GM12891 (cell line): Measurements from ENCODE around the gene ALOXE3.

ENCODE experiments used
- PAX5 ChIP-seq: IDR thresholded peaks from 2 replicates; pipeline ENCODE4 v1.6.1; 2011; ENCODE audit warnings: low read length, moderate library complexity, mild to moderate bottlenecking; ENCODE audit not compliant: insufficient read depth, severe bottlenecking
- POLR2A ChIP-seq: IDR thresholded peaks from 2 replicates; pipeline ENCODE4 v1.6.1; 2011; ENCODE audit warnings: low read depth, low read length, control low read depth
- POLR2AphosphoS5 ChIP-seq: IDR thresholded peaks from 2 replicates; pipeline ENCODE4 v1.6.1; 2011; ENCODE audit warnings: low read depth, low read length, control low read depth
- POU2F2 ChIP-seq: IDR thresholded peaks from 2 replicates; pipeline ENCODE4 v1.6.1; 2011; ENCODE audit warnings: low read depth, mild to moderate bottlenecking, control low read depth, low read length, moderate library complexity
- SPI1 ChIP-seq: IDR thresholded peaks from 2 replicates; pipeline ENCODE4 v1.6.1; 2011; ENCODE audit warnings: low read depth, low read length, control low read depth
- TAF1 ChIP-seq: IDR thresholded peaks from 2 replicates; pipeline ENCODE4 v1.6.1; 2011; ENCODE audit warnings: low read depth, low read length, control low read depth

DNA sequence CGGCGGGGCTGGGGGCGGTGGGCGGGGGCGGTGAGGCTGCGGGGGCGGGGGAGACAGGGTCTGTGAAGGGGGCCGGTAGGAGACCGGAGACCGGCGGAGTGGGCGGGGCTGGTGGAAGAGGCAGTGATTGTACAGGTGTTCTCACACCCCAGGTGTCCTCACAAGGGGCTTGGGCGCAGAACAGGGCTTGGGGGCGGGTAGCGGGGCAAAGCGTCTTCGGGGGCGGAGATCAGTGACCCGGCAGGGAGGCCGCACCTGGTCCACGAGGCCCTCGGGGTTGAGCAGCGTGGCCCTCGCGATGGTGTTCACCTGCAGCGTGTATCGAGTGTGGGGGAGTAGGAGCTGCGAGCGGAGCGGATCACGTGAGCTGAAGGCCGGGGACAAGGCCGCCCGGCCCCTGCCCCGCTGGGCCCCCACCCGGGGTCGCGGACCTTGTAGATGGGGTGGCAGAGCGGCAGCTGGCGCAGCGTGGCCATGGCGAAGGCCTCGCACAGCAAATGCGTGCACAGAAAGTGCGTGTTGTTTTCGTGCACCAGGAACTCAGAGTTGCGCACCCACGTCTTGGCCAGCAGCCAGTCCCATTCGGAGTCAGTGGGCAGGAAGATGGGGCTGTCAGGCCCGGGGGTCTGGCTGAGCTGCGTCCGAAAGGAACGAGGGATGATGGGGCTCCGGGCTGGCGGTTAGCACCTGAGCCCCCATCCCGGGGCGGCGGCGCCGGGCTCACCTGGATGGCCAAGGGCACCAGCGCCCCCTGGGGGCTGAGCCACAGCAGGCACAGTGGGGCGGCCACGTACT is 8.5 kb downstream of the ALOXE3 start:
- TF ChIP-seq POLR2AphosphoS5 (no peak), TAF1 (no peak), POLR2A (no peak), PAX5 (no peak), SPI1 (no peak), POU2F2 (no peak)
